CD14-positive monocyte (primary cell): Measurements from ENCODE around the gene DNAJA2. TPM values are rescaled to one million over a fixed set of nuclear protein-coding genes. Genes with fewer than 3 reads are reported as not detected.

Experiments used
- DNase-seq, 3 donors: peaks; one replicate each; pipeline ENCODE4 v3.0.0-alpha.2; 2011 to 2022
- H2AFZ ChIP-seq: 2 replicates; pipeline ENCODE4 v1.6.0; 2012; ENCODE audit warnings: mild to moderate bottlenecking, low read depth, low read length, inconsistent platforms; ENCODE audit not compliant: insufficient read depth, poor library complexity, severe bottlenecking
- H3K27ac ChIP-seq, 2 donors: 1 replicate in 1 of 2; 2 replicates in 1 of 2; pipeline ENCODE4 v1.5.1; 2012 to 2013; ENCODE audit warnings: low read length in 2 of 2, control low read depth in 1 of 2, inconsistent platforms in 1 of 2, low read depth in 1 of 2, mild to moderate bottlenecking in 1 of 2
- H3K27me3 ChIP-seq, 2 donors: one replicate each; pipeline versions ENCODE4 v1.6.0 to v1.6.1; 2011 to 2013; ENCODE audit warnings: low read length in 2 of 2; ENCODE audit not compliant: control insufficient read depth in 2 of 2, insufficient read depth in 2 of 2
- H3K36me3 ChIP-seq, 2 donors: replicated peaks in 1 of 2; 1 replicate in 1 of 2; 2 replicates in 1 of 2; pipeline versions ENCODE4 v1.5.1 to v1.6.1; 2012 to 2013; ENCODE audit warnings: low read length in 2 of 2, control low read depth in 1 of 2, inconsistent platforms in 1 of 2, mild to moderate bottlenecking in 1 of 2; ENCODE audit not compliant: insufficient read depth in 2 of 2, control insufficient read depth in 1 of 2
- H3K4me1 ChIP-seq, 2 donors: 1 replicate in 1 of 2; 2 replicates in 1 of 2; pipeline versions ENCODE4 v1.5.1 to v1.6.1; 2012 to 2013; ENCODE audit warnings: low read length in 2 of 2, control low read depth in 1 of 2, inconsistent platforms in 1 of 2, mild to moderate bottlenecking in 1 of 2, moderate library complexity in 1 of 2; ENCODE audit not compliant: insufficient read depth in 2 of 2, control insufficient read depth in 1 of 2
- H3K4me2 ChIP-seq: replicated peaks from 2 replicates; pipeline ENCODE3; 2012; ENCODE audit warnings: low read length, moderate library complexity, mild to moderate bottlenecking; ENCODE audit not compliant: poor library complexity, severe bottlenecking; ENCODE audit errors: extremely low read depth
- H3K4me3 ChIP-seq, 3 experiments: fragments of 200-600 bp in 1 of 3; sonication (generic) in 1 of 3; replicated peaks in 1 of 3; 1 replicate in 2 of 3; 2 replicates in 1 of 3; pipeline ENCODE4 v1.5.1; 2011 to 2013; ENCODE audit warnings: low read length in 3 of 3, mild to moderate bottlenecking in 3 of 3, control low read depth in 2 of 3, low read depth in 2 of 3, inconsistent platforms in 1 of 3, moderate library complexity in 1 of 3
- H3K79me2 ChIP-seq: 2 replicates; pipeline ENCODE4 v1.6.0; 2012; ENCODE audit warnings: mild to moderate bottlenecking, control low read depth, inconsistent platforms, low read length, moderate library complexity; ENCODE audit not compliant: insufficient read depth
- H3K9ac ChIP-seq: 2 replicates; pipeline ENCODE4 v1.6.0; 2017; ENCODE audit warnings: low read length, mild to moderate bottlenecking; ENCODE audit not compliant: insufficient read depth, poor library complexity, severe bottlenecking
- H3K9me3 ChIP-seq, 2 donors: replicated peaks in 1 of 2; 1 replicate in 1 of 2; 2 replicates in 1 of 2; pipeline versions ENCODE4 v1.5.1 to v1.6.1; 2012 to 2013; ENCODE audit warnings: low read length in 2 of 2, control low read depth in 1 of 2; ENCODE audit not compliant: control insufficient read depth in 1 of 2, insufficient read depth in 1 of 2
- H4K20me1 ChIP-seq: 2 replicates; pipeline ENCODE4 v1.6.0; 2012; ENCODE audit warnings: mild to moderate bottlenecking, low read length, control low read depth, moderate library complexity; ENCODE audit not compliant: insufficient read depth
- H3K27ac Mint-ChIP-seq, 7 donors: one replicate each; pipeline ENCODE4 v1.8.0; 2020; ENCODE audit warnings: mild to moderate bottlenecking in 7 of 7, mixed read lengths in 7 of 7, moderate library complexity in 6 of 7, inconsistent platforms in 2 of 7
- H3K27me3 Mint-ChIP-seq, 3 donors: one replicate each; pipeline ENCODE4 v1.8.0; 2021 to 2022; ENCODE audit warnings: low read depth in 3 of 3, mild to moderate bottlenecking in 3 of 3, mixed read lengths in 3 of 3, moderate library complexity in 3 of 3, inconsistent platforms in 1 of 3
- H3K36me3 Mint-ChIP-seq, 2 donors: one replicate each; pipeline ENCODE4 v1.8.0; 2020; ENCODE audit warnings: mixed read lengths in 2 of 2, inconsistent platforms in 1 of 2, mild to moderate bottlenecking in 1 of 2
- H3K4me1 Mint-ChIP-seq: one replicate; pipeline ENCODE4 v1.8.0; 2020; ENCODE audit warnings: mild to moderate bottlenecking, mixed read lengths
- H3K4me3 Mint-ChIP-seq, 2 donors: one replicate each; pipeline ENCODE4 v1.8.0; 2020; ENCODE audit warnings: mild to moderate bottlenecking in 2 of 2, mixed read lengths in 2 of 2, moderate library complexity in 1 of 2
- H3K9me3 Mint-ChIP-seq, 7 donors: one replicate each; pipeline ENCODE4 v1.8.0; 2020 to 2022; ENCODE audit warnings: mixed read lengths in 7 of 7, mild to moderate bottlenecking in 6 of 7, moderate library complexity in 6 of 7, inconsistent platforms in 2 of 7
- WGBS: methylation state at CpG from one replicate; pipeline ENCODE4 v1.1.5; 2013; ENCODE audit warnings: missing lambda C conversion rate; ENCODE audit not compliant: insufficient coverage; 5-methylcytosine and 5-hydroxymethylcytosine counted together
- intact Hi-C, 2 donors: fragments of 100-400 bp; cut with micrococcal nuclease; formaldehyde crosslinking; loops; one replicate each; pipeline versions ENCODE4 v1.15.0 to v1.15.1; 2023
- polyA plus RNA-seq, 3 donors: library from polyadenylated mRNA; depleted of rRNA in 1 of 3; unstranded in 2 of 3; stranded (reverse) in 1 of 3; fragments of 300-500 nt in 2 of 3; fragments of >200 nt in 1 of 3; fragmentation: Illumina TruSeq in 2 of 3; gene quantifications; 1 replicate in 2 of 3; 2 replicates in 1 of 3; pipeline ENCODE4 v1.2.3, GENCODE V29; 2012 to 2021
- TF ChIP-seq, protein P1 (sequence below): fragments of 200-600 bp; IDR thresholded peaks from one replicate; pipeline ENCODE4 v1.8.0; 2022; ENCODE audit warnings: antibody characterized with exemption, mild to moderate bottlenecking

DNAJA2 gene
- polyA plus RNA-seq, 3 donors: 14.4 to 63.4 (median 62.9) TPM

GRCh38 chr16:46982335-46982734, 8.9 kb upstream of the DNAJA2 start:
- Histone ChIP-seq H3K4me1 (peaks cover 4 to 5% of the 10 kb centered on the region in 2 donors), H4K20me1 (no peaks in the 10 kb centered on the region), H3K79me2 (no peaks in the 10 kb centered on the region), H3K4me3 (no peak overlapping the region), H3K9ac (no peak overlapping the region), H3K27me3 (no peaks in the 10 kb centered on the region), H2AFZ (no peak overlapping the region), H3K4me2 (no peak overlapping the region), H3K36me3 (no peaks in the 10 kb centered on the region), H3K9me3 (no peaks in the 10 kb centered on the region), H3K27ac (no peak overlapping the region)
- TF ChIP-seq, protein P1, sequence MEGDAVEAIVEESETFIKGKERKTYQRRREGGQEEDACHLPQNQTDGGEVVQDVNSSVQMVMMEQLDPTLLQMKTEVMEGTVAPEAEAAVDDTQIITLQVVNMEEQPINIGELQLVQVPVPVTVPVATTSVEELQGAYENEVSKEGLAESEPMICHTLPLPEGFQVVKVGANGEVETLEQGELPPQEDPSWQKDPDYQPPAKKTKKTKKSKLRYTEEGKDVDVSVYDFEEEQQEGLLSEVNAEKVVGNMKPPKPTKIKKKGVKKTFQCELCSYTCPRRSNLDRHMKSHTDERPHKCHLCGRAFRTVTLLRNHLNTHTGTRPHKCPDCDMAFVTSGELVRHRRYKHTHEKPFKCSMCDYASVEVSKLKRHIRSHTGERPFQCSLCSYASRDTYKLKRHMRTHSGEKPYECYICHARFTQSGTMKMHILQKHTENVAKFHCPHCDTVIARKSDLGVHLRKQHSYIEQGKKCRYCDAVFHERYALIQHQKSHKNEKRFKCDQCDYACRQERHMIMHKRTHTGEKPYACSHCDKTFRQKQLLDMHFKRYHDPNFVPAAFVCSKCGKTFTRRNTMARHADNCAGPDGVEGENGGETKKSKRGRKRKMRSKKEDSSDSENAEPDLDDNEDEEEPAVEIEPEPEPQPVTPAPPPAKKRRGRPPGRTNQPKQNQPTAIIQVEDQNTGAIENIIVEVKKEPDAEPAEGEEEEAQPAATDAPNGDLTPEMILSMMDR: no peak
- H3K4me1 Mint-ChIP-seq: peaks cover 7% of the 10 kb centered on the region
- H3K27me3 Mint-ChIP-seq: peaks cover 3 to 5% (median 5%) of the 10 kb centered on the region in 3 donors
- WGBS: 100% methylated on average over 1 of the region's 4 CpGs
- intact Hi-C loops: no loop called here
- H3K36me3 Mint-ChIP-seq: no peaks in the 10 kb centered on the region
- no peak overlapping the region for H3K4me3 Mint-ChIP-seq
- DNase-seq: no peak
- H3K27ac Mint-ChIP-seq: peak overlapping the region in 1 of 7 donors; percentile 63
- H3K9me3 Mint-ChIP-seq: no peaks in the 10 kb centered on the region

- peaks cover 4 to 5% of the 10 kb centered on the region in 2 donors for H3K4me1 ChIP-seq
- DNase-seq: no peak
- no peak overlapping the region for H3K4me3 ChIP-seq
- no peak overlapping the region for H3K27ac ChIP-seq
- Mint-ChIP-seq H3K4me1 (peaks cover 7% of the 10 kb centered on the region), H3K9me3 (no peaks in the 10 kb centered on the region), H3K27ac (peak overlapping the region in 1 of 7 donors; percentile 3), H3K36me3 (no peaks in the 10 kb centered on the region), H3K27me3 (peaks cover under 1 to 5% (median 1%) of the 10 kb centered on the region in 3 donors), H3K4me3 (no peak overlapping the region)
- H3K4me2 ChIP-seq: no peak overlapping the region
- no peaks in the 10 kb centered on the region for H3K27me3 ChIP-seq
- TF ChIP-seq, protein P1: no peak
- no peak overlapping the region for H2AFZ ChIP-seq
- H3K79me2 ChIP-seq: no peaks in the 10 kb centered on the region
- H3K36me3 ChIP-seq: no peaks in the 10 kb centered on the region
- intact Hi-C loops: no loop called here
- H3K9me3 ChIP-seq: no peaks in the 10 kb centered on the region
- no CpG with 5 or more reads among the region's 1 CpG for WGBS
- H4K20me1 ChIP-seq: no peaks in the 10 kb centered on the region
- H3K9ac ChIP-seq: no peak overlapping the region
Observed at GRCh38 chr16:46980926-46981325, 7.5 kb upstream of the DNAJA2 start.
